ENCODE measurements around the gene TPO. TPM values are rescaled to one million over a fixed set of nuclear protein-coding genes. Genes with fewer than 3 reads are reported as not detected.

The TPO gene
- total and polyA plus RNA-seq, 2 experiments from 2014 or later, result 0.37 TPM; not detected in 1

DNA sequence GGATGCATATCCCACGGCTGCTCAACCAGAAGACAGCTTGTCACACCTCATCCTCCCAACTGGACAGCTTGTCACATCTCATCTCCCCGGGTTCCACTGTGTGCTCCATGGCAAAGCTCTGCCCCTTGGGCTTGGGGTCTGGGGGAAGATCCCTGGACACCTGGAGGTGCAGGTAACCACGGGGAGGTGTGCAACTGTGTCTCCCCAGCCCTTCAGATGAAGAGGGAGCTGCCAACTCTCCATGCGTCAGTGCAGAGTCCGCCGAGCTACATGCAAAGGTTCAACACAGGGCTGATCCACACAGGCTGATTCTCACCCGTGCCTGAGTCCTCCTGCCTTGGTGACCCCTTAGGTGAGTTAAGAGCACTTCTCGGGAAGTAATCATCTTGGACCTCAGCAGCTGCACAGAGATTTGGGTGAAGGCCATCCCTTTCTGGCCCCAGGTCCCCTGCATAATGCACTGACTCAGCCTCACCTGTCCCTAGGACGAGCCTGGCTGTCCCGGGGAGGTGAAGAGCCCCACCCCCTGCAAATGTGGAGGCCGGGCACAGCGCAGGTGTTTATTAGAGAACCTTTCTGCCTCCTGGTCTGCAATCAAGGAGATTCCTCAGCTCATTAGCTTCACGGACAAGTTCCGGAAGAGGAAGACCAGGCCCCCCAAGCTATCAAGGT lies 173.1 kb downstream of the TPO start:
- Histone ChIP-seq H3K9me2 (replicated peaks; ENCODE audit: insufficient read depth) (no peaks in the 10 kb centered on the region), H3K9me3 (ENCODE audit: low read depth) (no peaks in the 10 kb centered on the region), H3K4me1 (ENCODE audit: insufficient read depth) (no peaks in the 10 kb centered on the region), H3K27me3 (no peaks in the 10 kb centered on the region), H3K79me2 (no peaks in the 10 kb centered on the region), H2AFZ (no peak overlapping the region), H3K27ac (no peak overlapping the region), H4K20me1 (ENCODE audit: insufficient read depth, poor library complexity, severe bottlenecking) (no peaks in the 10 kb centered on the region), H3K4me2 (no peak overlapping the region), H3K4me3 (no peak overlapping the region), H3K36me3 (replicated peaks; ENCODE audit: insufficient read depth, low read depth) (no peaks in the 10 kb centered on the region)
- TF ChIP-seq, protein P1, sequence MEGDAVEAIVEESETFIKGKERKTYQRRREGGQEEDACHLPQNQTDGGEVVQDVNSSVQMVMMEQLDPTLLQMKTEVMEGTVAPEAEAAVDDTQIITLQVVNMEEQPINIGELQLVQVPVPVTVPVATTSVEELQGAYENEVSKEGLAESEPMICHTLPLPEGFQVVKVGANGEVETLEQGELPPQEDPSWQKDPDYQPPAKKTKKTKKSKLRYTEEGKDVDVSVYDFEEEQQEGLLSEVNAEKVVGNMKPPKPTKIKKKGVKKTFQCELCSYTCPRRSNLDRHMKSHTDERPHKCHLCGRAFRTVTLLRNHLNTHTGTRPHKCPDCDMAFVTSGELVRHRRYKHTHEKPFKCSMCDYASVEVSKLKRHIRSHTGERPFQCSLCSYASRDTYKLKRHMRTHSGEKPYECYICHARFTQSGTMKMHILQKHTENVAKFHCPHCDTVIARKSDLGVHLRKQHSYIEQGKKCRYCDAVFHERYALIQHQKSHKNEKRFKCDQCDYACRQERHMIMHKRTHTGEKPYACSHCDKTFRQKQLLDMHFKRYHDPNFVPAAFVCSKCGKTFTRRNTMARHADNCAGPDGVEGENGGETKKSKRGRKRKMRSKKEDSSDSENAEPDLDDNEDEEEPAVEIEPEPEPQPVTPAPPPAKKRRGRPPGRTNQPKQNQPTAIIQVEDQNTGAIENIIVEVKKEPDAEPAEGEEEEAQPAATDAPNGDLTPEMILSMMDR (IDR thresholded peaks at IDR 0.05; ENCODE audit: poor library complexity), result no peak
- TF ChIP-seq EZH2 (IDR thresholded peaks at IDR 0.05; ENCODE audit: borderline replicate concordance) (no peak), EZH2phosphoT487 (IDR thresholded peaks at IDR 0.05; ENCODE audit: low read depth, severe bottlenecking, unreplicated experiment) (no peak)
- WGBS (ENCODE audit: low lambda C conversion rate, missing lambda C conversion rate), result 77% methylated on average over 14 of the region's 14 CpGs
- no peak for DNase-seq (ENCODE audit: low spot score)

DNA sequence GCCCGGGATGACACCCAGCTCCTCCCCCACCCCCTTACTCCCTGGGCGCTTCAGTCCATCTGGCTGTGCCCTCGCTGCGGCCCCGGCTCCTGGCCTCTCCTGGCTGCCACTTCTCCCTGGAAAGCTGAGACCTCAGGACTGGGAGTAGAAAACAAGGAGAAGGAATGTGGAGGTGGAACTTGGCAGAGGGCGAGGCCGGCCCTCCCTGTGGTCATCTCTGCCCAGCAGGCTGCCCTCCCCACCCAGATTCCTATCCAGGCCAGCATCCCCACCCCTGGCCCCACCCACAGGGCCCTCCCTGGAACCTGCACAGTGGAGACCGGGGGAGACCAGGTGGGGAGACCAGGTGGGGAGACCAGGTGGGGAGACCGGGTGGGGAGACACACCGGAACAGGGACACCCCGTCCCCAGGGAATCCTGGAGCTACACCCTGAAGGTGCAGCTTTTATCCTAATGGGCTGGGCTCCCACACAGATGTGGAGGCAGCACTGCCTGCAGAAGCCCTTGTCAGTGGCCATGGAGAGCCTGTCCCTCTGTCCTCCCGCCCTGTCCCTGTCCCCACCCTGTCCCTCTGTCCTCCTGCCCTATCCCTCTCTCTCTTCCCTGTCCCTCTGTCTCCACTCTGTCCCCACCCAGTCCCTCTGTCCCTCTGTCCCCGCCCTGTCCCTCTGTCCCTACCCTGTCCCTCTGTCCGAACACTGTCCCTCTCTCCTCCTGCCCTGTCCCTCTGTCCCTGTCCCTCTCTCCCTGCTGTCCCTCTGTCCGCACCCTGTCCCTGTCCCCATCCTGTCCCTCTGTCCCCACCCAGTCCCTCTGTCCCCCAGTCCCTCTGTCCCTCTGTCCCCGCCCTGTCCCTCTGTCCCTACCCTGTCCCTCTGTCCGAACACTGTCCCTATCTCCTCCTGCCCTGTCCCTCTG lies 173.9 kb downstream of the TPO start:
- no peak overlapping the region for H2AFZ ChIP-seq
- no peak overlapping the region for H3K4me3 ChIP-seq
- H3K27ac ChIP-seq, result no peak overlapping the region
- peaks cover 6% of the 10 kb centered on the region for H3K4me1 ChIP-seq (ENCODE audit: insufficient read depth)
- H3K79me2 ChIP-seq, result no peaks in the 10 kb centered on the region
- no peaks in the 10 kb centered on the region for H3K27me3 ChIP-seq
- H3K4me2 ChIP-seq, result no peak overlapping the region
- DNase-seq (ENCODE audit: low spot score), result no peak
- H4K20me1 ChIP-seq (ENCODE audit: insufficient read depth, poor library complexity, severe bottlenecking), result no peaks in the 10 kb centered on the region
- no peaks in the 10 kb centered on the region for H3K36me3 ChIP-seq (replicated peaks; ENCODE audit: insufficient read depth, low read depth)
- H3K9me3 ChIP-seq (ENCODE audit: low read depth), result no peaks in the 10 kb centered on the region
- no peaks in the 10 kb centered on the region for H3K9me2 ChIP-seq (replicated peaks; ENCODE audit: insufficient read depth)
- 84% methylated on average over 10 of the region's 17 CpGs for WGBS (ENCODE audit: low lambda C conversion rate, missing lambda C conversion rate)
- TF ChIP-seq EZH2 (IDR thresholded peaks at IDR 0.05; ENCODE audit: borderline replicate concordance), result no peak
- TF ChIP-seq, protein P1 (IDR thresholded peaks at IDR 0.05; ENCODE audit: poor library complexity), result no peak

DNA sequence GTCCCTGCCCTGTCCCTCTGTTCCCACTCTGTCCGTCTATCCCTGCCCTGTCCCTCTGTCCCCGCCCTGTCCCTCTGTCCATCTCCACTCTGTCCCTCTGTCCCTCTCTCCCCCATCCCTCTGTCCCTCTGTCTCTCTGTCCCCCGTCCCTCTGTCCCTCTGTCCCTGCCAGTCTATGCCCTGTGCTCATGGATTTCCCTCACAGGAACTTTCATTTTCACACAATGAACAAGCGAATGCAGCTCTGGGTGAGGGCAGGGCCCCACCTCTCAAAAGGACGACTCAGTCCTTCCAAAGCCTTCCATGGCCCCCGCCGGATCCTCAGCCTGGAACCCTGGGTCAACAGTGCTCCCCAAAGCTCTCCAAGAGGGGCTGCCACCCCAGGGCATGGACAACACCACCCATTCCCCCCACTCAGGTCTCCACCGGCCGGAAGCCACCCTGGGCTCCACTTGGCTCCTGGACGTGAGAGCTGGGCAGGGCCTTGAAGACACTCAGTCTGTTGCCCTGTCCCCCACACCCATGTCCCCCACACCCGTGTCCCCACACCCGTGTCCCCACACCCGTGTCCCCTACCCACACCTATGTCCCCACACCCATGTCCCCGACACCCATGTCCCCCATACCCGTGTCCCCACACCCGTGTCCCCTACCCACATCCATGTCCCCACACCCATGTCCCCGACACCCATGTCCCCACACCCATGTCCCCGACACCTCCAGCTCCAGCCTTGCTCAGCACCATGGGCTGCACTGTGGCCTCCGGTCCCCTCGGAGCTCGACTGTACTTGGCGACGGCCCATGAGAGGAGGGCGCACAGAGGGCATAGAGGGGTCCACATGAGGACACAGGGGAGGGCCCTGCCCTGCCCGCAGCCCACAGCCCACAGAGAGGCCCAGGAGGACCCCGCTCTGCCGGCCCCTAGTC lies 175.1 kb downstream of the TPO start:
- no peaks in the 10 kb centered on the region for H3K79me2 ChIP-seq
- H3K4me2 ChIP-seq, result no peak overlapping the region
- no peaks in the 10 kb centered on the region for H3K9me3 ChIP-seq (ENCODE audit: low read depth)
- peaks cover 9% of the 10 kb centered on the region for H3K4me1 ChIP-seq (ENCODE audit: insufficient read depth)
- H2AFZ ChIP-seq, result no peak overlapping the region
- no peaks in the 10 kb centered on the region for H3K27me3 ChIP-seq
- TF ChIP-seq EZH2 (IDR thresholded peaks at IDR 0.05; ENCODE audit: borderline replicate concordance), result no peak
- TF ChIP-seq, protein P1 (IDR thresholded peaks at IDR 0.05; ENCODE audit: poor library complexity), result no peak
- TF ChIP-seq EZH2phosphoT487 (IDR thresholded peaks at IDR 0.05; ENCODE audit: low read depth, severe bottlenecking, unreplicated experiment), result no peak
- H3K4me3 ChIP-seq, result no peak overlapping the region
- H3K36me3 ChIP-seq (replicated peaks; ENCODE audit: insufficient read depth, low read depth), result no peaks in the 10 kb centered on the region
- no peaks in the 10 kb centered on the region for H4K20me1 ChIP-seq (ENCODE audit: insufficient read depth, poor library complexity, severe bottlenecking)
- H3K9me2 ChIP-seq (replicated peaks; ENCODE audit: insufficient read depth), result no peaks in the 10 kb centered on the region
- DNase-seq (ENCODE audit: low spot score), result no peak
- H3K27ac ChIP-seq, result no peak overlapping the region
- 92% methylated on average over 11 of the region's 27 CpGs for WGBS (ENCODE audit: low lambda C conversion rate, missing lambda C conversion rate)

All from hepatocyte (in vitro differentiated cells).